HuH-7 (cell line): ENCODE results near the gene ALKBH7.
"Not testable (repeated sequence)": the region's sequence is repeated elsewhere in the genome, so short reads cannot be mapped to it uniquely, and the experiment has no call there.

Experiments
- DNase-seq: peaks from one replicate; pipeline ENCODE4 v3.0.0; 2011; ENCODE audit warnings: low spot score

ALKBH7 gene, protein sequence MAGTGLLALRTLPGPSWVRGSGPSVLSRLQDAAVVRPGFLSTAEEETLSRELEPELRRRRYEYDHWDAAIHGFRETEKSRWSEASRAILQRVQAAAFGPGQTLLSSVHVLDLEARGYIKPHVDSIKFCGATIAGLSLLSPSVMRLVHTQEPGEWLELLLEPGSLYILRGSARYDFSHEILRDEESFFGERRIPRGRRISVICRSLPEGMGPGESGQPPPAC

DNA sequence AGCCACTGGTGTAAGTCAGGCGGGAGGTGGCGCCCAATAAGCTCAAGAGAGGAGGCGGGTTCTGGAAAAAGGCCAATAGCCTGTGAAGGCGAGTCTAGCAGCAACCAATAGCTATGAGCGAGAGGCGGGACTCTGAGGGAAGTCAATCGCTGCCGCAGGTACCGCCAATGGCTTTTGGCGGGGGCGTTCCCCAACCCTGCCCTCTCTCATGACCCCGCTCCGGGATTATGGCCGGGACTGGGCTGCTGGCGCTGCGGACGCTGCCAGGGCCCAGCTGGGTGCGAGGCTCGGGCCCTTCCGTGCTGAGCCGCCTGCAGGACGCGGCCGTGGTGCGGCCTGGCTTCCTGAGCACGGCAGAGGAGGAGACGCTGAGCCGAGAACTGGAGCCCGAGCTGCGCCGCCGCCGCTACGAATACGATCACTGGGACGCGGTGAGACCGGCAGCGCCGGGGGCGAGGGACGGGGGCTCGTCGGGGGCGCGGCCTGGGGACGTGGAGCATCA lies at the start of gene ALKBH7:
TSS of gene ALKBH7 (plus strand) at position 201 of the 502 bp plus-strand sequence. CDS start at position 228, 27 bp downstream.
- DNase-seq, result no peak

DNA sequence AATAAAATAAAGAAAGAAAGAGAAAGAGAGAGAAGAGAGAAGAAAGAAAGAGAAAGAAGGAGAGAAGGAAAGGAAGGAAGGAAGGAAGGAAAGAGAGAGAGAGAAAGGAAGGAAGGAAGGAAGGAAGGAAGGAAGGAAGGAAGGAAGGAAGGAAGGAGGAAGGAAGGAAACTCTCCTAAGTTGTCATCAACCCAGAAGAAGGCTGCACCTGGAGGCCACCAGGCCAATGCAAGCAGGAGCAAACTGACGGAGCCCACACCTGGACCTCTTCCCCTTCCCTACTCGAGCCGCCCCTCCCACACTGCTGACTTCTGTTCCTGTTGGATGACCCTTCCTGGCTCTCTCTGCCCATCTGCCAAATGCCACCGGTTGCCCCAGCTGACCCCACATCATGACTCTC lies 47.8 kb upstream of the ALKBH7 start:
- DNase-seq, result no peak

DNA sequence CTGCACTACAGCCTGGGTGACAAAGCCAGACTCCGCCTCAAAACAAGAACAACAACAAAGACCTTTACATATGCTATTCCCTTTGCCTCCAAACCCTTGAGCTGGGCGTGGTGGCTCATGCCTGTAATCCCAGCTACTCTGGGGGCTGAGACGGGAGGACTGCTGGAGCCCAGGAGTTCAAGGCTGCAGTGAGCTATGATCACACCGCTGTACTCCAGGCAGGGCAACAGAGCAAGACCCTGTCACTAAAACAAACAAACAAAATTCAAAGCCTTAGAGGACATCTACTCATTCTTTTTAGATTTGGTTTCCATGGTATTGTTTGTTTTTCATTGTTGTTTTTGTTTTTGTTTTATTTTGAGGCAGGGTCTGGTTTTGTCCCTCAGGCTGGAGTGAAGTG lies 47.0 kb upstream of the ALKBH7 start:
- DNase-seq, result no peak

DNA sequence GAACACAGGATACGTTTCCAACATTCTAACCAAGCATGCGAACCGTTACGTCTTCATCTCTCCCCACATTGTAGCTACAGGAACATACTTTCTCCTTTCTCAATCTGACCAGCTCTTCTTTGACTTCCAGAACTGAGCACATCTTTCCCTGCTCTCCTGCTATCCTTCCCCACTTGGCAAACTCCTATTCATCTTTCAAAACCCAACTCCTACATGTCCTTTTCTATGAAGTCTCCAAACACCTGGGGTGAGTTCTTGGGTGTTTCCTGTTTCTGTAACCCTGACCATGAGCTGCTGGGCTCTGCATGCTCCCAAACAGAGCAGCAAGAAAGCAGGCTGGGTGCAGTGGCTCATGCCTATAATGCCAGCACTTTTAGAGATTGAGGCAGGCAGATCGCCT lies 45.8 kb upstream of the ALKBH7 start:
- no peak for DNase-seq

DNA sequence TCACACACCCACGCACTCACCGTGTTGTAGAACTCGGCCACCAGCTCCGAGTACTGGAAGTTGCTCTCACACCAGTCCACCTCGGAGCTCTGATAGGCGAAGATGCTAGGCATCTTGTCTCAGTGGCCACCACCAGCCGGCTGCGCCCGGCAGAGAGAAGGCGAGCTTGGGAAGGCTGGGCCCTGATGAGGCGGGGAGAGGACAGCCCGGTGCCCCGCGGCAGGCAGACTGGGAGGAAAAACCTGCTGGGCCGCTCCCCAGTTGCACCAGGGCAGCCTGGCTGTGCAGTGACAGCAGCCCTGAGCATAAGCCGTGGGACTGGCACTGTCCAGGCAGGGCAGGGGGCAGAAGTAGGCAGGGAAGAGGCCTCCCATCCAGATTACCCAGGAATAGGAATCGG lies 39.2 kb upstream of the ALKBH7 start, which contains the start of gene ACER1:
TSS of gene ACER1 (minus strand) at position 174 of the 400 bp plus-strand sequence. CDS start at position 113, 61 bp downstream.
- no peak for DNase-seq

DNA sequence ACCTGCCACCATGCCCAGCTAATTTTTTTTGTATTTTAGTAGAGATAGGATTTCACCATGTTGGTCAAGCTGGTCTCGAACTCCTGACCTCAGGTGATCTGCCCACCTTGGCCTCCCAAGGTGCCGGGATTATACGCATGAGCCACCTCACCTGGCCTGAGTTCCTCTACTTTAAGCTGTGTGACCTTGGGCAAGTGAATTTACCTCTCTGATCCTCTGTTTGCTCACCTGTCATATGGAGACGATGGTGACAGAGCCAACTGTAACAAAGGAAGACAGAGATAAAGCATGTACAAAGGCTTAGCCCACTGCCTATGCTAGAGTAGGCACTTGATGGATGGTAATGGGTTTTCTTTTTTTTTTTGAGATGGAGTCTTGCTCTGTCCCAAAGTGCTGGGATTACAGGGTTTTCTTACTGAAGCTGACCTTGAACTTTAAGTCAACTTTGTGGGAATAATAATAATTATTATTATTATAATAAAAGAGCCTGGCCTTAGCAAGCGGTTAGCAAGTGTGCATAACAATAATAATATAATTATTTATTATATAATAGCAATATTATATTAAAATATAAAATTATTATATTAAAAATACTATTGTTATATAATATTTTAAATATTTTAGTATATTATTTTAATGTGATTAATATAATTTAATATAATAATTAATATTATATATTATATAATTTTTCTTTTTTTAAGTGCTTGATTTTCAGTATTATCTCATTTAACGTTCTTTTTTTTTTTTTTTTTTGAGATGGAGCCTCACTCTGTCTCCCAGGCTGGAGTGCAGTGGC lies 37.9 kb upstream of the ALKBH7 start:
- DNase-seq, result no peak

DNA sequence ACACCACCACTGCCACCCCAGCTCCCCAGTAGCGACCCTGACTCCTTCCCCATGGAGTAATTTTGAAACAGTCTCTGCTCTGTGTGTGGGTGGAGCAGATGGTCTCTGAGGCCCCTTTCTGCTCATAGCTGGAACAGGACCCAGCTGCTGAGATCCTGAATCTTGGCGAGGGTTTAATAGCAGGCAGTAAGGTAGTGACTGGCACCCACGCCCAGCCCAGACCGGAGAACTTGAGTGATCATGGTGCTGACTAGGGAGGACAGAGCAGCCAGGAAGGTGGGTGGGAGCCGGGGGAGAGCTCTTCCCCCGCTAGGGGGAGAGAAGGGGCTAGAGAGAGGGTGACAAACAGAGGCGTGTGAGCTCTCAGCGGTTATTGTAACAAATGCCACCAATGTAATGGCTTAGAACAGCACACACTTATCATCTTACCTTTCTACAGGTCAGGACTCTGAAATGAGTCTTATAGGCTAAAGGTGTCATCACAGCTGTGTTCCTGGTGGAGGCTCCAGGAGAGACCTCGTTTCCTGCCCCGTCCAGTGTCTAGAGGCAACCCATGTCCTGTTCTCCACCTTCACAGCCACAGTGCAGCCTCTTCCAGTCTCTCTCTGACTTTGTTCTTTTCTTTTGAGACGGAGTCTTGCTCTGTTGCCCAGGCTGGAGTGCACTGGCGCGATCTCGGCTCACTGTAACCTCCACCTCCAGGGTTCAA lies 31.9 kb upstream of the ALKBH7 start:
- DNase-seq, result no peak

DNA sequence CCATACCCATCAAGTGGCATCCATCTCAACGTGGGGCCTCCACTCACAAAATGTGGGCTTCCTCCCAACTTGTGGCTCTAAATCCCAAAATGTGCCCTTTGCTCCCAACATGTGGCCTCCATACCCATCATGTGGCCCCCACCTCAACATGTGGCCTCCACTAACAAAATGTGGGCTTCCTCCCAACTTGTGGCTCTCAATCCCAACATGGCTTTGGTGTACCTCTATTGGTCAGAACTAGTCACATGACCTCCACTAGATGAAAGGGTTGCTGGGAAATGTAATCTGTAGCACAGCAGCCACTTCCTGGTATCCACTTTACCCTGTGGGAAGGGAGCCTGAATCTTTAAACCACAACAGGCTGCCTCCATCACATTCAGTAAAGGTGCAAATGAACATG lies 29.1 kb upstream of the ALKBH7 start:
- DNase-seq, result no peak

DNA sequence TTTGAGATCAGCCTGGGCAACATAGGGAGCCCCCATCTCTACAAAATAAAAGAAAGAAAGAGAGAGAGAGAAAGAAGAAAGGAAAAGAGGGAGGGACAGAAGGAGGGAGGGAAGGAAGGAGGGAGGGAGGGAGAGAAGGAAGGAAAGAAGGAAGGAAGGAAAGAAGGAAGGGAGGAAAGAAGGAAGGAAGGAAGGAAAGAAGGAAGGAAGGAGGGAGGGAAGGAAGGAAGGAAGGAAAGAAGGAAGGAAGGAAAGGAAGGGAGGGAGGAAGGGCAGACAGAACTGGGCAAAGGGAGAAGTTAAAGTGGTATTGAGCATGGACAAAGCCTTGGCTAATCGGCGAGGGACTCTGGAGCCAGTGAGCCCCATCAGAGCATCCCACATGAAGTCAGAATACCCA lies 23.3 kb upstream of the ALKBH7 start:
- DNase-seq, result not testable (repeated sequence)

DNA sequence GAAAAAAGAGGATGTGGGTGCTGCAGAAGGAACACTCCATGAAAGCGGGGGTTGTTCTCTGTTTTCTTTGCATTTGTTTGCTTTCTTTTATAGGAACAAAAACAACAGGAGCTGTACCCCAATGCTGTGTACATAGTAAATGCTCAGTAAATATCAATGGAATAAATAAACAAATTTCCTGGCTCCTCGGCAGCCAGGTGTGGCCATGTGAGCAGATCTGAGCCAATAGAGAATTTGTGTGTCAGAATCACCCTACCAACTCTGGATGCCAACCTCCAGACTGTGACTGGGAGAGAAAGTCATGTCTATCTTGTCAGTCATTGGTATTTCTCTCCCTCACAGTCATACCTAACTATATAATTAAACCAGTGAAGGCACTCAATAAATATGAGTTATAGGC lies 21.9 kb upstream of the ALKBH7 start:
- DNase-seq, result no peak

DNA sequence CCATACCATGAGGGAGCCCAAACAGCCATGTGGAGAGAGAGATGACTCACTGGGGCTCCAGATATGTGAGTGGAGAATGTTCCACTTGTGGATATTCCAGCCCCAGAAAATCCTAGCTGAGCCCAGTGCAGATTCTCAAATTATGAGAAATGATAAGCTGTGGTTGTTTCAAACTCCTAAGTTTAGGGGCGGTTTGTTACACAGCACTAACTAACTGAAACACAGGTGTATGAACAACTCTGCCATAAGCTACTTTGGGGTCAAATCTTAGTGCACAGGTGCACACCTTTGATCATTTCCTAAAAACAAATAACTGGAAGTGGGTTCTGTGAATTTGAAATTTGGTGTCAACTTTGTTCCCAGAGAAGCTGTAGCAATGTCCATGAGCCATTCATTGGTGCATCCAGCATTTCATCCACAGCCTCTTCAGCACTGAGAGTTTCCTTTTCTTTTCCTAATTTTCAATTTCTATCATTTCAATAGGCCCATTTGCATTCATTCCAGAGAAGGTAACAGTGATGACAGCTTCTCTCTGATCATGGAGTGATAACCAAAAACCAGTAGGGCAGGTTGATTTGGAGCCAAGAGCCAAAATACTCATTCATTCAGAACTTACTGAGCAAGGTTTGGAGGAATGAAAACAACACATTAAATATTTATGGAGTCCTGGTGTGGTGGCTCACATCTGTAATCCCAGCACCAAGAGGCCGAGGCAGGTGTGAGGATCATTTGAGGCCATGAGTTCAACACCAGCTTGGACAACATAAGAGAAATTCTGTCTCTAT lies 20.0 kb upstream of the ALKBH7 start:
- DNase-seq, result no peak

DNA sequence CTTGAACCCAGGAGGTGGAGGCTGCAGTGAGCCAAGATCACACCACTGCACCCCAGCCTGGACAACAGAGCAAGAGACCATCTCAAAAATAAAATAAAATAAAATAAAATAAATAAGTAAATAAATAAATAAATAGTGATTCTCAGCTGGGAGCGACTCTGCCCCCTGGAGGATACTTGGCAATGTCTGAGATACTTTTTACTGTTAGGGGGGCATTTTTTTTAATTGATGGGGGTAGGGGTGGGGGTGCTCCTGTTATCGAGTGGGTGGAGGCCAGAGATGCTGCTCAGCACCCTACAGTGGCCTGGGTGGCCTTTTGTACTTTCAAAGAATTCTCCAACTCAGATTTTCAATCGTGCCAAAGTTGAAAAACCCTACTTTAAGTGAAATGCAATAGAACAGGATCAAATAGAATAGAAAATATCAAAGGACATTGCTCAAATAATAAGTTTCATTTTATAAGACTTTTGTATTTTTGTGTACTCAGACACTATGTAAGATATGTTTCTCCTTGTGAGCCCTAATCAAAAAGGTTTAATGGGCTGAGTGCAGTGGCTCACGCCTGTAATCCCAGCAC lies 18.4 kb upstream of the ALKBH7 start:
- DNase-seq, result no peak

DNA sequence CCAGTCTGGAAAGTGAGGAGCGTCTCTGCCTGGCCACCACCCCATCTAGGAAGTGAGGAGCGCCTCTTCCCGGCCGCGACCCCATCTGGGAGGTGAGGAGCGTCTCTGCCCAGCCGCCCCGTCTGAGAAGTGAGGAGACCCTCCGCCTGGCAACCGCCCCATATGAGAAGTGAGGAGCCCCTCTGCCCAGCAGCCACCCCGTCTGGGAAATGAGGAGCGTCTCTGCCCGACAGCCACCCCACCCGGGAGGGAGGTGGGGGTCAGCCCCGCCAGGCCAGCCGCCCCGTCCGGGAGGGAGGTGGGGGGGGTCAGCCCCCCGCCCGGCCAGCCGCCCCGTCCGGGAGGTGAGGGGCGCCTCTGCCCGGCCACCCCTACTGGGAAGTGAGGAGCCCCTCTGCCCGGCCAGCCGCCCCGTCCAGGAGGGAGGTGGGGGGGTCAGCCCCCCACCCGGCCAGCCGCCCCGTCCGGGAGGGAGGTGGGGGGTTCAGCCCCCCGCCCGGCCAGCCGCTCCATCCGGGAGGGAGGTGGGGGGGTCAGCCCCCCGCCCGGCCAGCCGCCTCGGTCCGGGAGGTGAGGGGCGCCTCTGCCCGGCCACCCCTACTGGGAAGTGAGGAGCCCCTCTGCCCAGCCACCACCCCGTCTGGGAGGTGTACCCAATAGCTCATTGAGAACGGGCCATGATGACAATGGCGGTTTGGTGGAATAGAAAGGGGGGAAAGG lies 17.1 kb upstream of the ALKBH7 start:
- not testable (repeated sequence) for DNase-seq

DNA sequence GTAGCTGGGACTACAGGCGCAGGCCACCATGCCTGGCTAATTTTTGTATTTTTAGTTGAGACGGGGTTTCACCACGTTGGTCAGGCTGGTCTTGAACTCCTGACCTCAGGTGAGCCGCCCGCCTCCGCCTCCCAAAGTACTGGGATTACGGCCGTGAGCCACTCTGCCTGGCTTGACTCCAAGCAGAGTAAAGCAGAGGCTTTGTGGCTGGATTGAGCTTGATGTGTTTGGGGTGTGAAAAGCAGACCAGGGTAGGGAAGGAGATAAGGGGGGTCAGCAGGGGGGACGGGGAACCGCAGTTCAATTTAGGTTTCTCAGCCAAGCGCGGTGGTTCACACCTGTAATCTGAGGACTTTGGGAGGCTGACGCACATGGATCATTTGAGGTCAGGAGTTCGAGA lies 15.4 kb upstream of the ALKBH7 start:
- no peak for DNase-seq

DNA sequence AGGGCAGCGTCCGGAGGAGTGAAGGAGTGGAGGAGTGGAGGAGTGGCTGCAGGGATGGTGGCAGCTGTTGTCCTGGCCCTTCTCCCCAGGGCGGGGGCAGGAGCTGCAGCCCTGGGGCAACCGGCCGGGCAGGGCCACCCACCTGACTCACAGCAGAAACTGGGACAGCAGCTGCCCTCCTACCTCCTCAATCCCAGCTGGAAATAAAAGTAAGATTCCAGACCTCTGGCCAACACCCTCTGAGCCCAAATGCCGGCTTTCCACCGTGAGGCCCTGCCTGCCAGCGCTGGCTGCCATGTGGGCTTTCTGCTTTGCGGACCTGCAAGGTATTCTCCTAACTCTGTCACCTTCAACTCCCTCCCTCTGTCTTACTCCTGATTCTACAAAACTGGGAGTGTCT lies 14.6 kb upstream of the ALKBH7 start:
- no peak for DNase-seq

DNA sequence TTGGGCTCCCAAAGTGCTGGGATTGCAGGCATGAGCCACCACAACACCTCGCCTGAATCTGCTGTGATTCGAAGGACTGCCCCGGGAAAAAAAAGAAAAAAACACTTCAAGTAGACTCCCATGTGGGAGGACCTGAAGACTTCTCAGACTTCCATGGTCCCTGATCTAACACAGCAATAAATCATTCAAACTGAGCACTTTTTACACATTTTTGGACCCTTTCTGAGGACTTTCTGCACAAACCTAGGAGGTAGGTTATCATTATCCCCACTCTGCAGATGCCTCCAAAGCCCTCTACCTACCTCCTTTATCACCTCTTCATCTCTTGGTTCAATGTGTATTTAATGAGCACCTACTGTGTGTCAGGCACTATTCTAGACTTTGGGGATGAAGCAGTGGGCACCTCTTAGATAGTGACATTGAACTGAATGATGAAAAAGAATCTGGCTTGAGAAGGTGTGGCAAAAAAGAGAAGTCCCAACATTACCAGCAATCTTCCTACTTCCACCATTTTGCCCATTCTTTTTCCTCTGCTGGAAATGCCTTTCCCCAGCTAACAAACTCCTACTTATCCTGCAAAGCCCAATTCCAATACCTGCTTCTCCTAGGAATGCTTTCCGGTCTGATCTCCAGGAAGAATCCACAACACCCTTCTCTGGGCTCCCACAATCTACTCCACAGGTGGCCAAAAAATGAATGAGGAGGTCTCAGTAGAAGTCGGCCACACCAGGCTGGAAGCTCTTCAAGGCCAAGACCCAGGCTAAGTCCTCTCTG lies 12.8 kb upstream of the ALKBH7 start:
- DNase-seq, result no peak

DNA sequence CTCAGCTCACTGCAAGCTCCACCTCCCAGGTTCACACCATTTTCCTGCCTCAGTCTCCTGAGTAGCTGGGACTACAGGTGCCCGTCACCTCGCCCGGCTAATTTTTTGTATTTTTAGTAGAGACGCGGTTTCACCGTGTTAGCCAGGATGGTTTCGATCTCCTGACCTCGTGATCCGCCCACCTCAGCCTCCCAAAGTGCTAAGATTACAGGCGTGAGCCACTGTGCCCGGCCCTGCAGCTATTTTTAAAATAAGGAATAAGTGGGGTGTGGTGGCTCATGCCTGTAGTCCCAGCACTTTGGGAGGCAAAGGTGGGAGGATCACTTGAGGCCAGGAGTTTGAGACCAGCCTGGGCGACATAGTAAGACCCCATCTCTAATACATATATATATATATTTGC lies 12.1 kb upstream of the ALKBH7 start:
- not testable (repeated sequence) for DNase-seq

DNA sequence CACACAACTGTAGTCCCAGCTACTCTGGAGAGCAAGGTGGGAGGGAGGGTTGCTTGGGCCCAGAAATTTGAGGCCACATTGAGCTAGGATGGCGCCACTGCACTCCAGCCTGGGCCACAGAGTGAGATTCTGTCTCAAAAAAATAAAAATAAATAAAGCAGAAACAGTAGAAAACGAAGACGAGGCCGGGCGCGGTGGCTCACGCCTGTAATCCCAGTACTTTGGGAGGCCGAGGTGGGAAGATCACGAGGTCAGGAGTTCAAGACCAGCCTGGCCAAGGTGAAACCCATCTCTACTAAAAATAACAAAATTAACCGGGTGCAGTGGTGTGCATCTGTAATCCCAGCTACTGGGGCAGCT lies 11.8 kb upstream of the ALKBH7 start:
- not testable (repeated sequence) for DNase-seq

DNA sequence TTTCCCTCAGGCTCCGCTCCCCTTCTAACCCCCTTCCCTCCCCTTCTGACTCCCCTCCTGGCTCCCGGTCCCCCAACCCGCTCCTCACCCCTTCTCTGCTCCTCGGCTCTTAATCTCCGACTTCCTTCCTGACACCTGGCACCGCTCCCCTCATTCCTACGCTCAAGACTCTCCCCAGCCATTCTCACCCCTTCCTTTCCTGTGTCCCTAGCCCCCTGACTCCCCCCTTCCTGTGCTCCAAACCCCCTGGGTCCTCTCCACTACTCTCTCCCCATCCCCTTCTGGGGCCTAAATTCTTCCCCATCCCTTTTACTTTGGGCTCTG lies 10.6 kb upstream of the ALKBH7 start:
- DNase-seq, result no peak

DNA sequence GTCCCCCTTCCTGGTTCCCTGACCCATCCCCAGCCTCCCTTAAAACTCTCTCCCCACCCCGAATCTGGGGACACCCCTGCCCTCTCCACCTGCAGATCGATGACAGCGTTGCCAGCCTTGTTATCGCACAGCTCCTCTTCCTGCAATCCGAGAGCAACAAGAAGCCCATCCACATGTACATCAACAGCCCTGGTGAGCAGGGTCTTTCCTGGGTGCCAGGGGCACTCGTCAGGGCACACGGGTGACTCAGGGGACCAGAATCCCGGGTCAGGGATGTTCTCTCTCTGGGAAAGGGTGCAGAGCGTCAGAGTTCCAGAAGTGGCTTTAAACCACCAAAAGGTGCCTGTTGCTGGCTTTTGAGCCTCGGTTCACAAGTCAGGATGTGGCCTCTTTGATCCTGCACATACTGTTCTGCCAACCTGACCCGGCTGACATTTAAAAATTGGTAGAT lies 10.2 kb upstream of the ALKBH7 start:
- no peak for DNase-seq
